B cell (primary cell): ENCODE measurements around the gene SPRY1. TPM values are rescaled to one million over a fixed set of nuclear protein-coding genes. Genes with fewer than 3 reads are reported as not detected.

Experiments
- ATAC-seq: fragments of 200-7000 bp; cut with Tn5 transposase; one replicate; pipeline ENCODE4 v1.10.0; 2021; ENCODE audit warnings: low read depth, mild to moderate bottlenecking, moderate number of reproducible peaks, moderate library complexity
- CTCF ChIA-PET: fragments of 350-600 bp; sonication (Branson Sonifier 250); formaldehyde crosslinking; loops from one replicate; lab custom pipeline; 2021; ENCODE audit warnings: antibody characterized with exemption, inconsistent platforms; lab: Charles Lee
- POLR2A ChIA-PET: fragments of 350-600 bp; sonication (Branson Sonifier 250); formaldehyde crosslinking; loops from one replicate; lab custom pipeline; 2021; ENCODE audit warnings: antibody characterized with exemption; lab: Charles Lee
- DNase-seq: peaks from one replicate; pipeline ENCODE4 v3.0.0; 2013
- H2AFZ ChIP-seq: 2 replicates; pipeline ENCODE4 v1.6.1; 2012; ENCODE audit warnings: mild to moderate bottlenecking, low read depth, low read length; ENCODE audit not compliant: insufficient read depth, poor library complexity, severe bottlenecking
- H3K27ac ChIP-seq, 2 donors: 1 replicate in 1 of 2; 2 replicates in 1 of 2; pipeline ENCODE4 v1.5.1; 2012 to 2013; ENCODE audit warnings: low read length in 2 of 2, mild to moderate bottlenecking in 2 of 2, moderate library complexity in 1 of 2
- H3K27me3 ChIP-seq, 4 experiments: fragments of 200-600 bp in 1 of 4; sonication (generic) in 1 of 4; replicated peaks in 1 of 4; 1 replicate in 2 of 4; 2 replicates in 2 of 4; pipeline versions ENCODE4 v1.6.1 to v1.7.0; 2013 to 2016; ENCODE audit warnings: low read length in 3 of 4, mild to moderate bottlenecking in 2 of 4, mixed read lengths in 1 of 4, moderate library complexity in 1 of 4; ENCODE audit not compliant: insufficient read depth in 4 of 4, control insufficient read depth in 3 of 4; ENCODE audit errors: control extremely low read depth in 1 of 4
- H3K36me3 ChIP-seq, 2 experiments: replicated peaks in 1 of 2; 1 replicate in 1 of 2; 2 replicates in 1 of 2; pipeline versions ENCODE4 v1.6.1 to v1.7.1; 2013; ENCODE audit warnings: low read length in 1 of 2; ENCODE audit not compliant: insufficient read depth in 2 of 2, control insufficient read depth in 1 of 2; ENCODE audit errors: control extremely low read depth in 1 of 2, extremely low read depth in 1 of 2
- H3K4me1 ChIP-seq, 2 donors: fragments of 200-600 bp in 1 of 2; sonication (generic) in 1 of 2; 1 replicate in 1 of 2; 2 replicates in 1 of 2; pipeline versions ENCODE4 v1.5.1 to v1.6.1; 2013 to 2017; ENCODE audit warnings: low read length in 2 of 2; ENCODE audit not compliant: control insufficient read depth in 2 of 2, insufficient read depth in 2 of 2
- H3K4me2 ChIP-seq: replicated peaks from 2 replicates; pipeline ENCODE3; 2012; ENCODE audit warnings: mild to moderate bottlenecking, low read depth, low read length; ENCODE audit not compliant: poor library complexity, severe bottlenecking
- H3K4me3 ChIP-seq, 5 experiments: fragments of 200-600 bp in 1 of 5; sonication (generic) in 1 of 5; 1 replicate in 3 of 5; 2 replicates in 2 of 5; pipeline versions ENCODE4 v1.5.1 to v1.7.0; 2011 to 2016; ENCODE audit warnings: low read length in 4 of 5, mild to moderate bottlenecking in 4 of 5, low read depth in 2 of 5, control low read depth in 1 of 5, moderate library complexity in 1 of 5; ENCODE audit not compliant: insufficient read depth in 1 of 5; ENCODE audit errors: control extremely low read depth in 1 of 5, extremely low read depth in 1 of 5
- H3K79me2 ChIP-seq: fragments of 200-600 bp; sonication (generic); one replicate; pipeline ENCODE4 v1.6.0; 2016; ENCODE audit warnings: low read length; ENCODE audit not compliant: control insufficient read depth, insufficient read depth
- H3K9ac ChIP-seq: fragments of 200-600 bp; sonication (generic); 2 replicates; pipeline ENCODE4 v1.6.1; 2017; ENCODE audit warnings: mild to moderate bottlenecking, low read length, moderate library complexity
- H3K9me3 ChIP-seq, 3 donors: one replicate each; pipeline versions ENCODE4 v1.6.1 to v1.7.1; 2013; ENCODE audit warnings: low read length in 2 of 3; ENCODE audit not compliant: control insufficient read depth in 2 of 3, insufficient read depth in 1 of 3; ENCODE audit errors: control extremely low read depth in 1 of 3
- H4K20me1 ChIP-seq: 2 replicates; pipeline ENCODE4 v1.6.0; 2012; ENCODE audit warnings: mild to moderate bottlenecking, low read length; ENCODE audit not compliant: insufficient read depth, control insufficient read depth, poor library complexity, severe bottlenecking
- H3K27ac Mint-ChIP-seq: one replicate; pipeline ENCODE4 v1.8.0; 2021; ENCODE audit warnings: mixed read lengths
- H3K27me3 Mint-ChIP-seq: one replicate; pipeline ENCODE4 v1.8.0; 2021; ENCODE audit warnings: mixed read lengths
- H3K4me1 Mint-ChIP-seq: one replicate; pipeline ENCODE4 v1.8.0; 2021; ENCODE audit warnings: mixed read lengths
- H3K4me3 Mint-ChIP-seq: one replicate; pipeline ENCODE4 v1.8.0; 2021; ENCODE audit warnings: mixed read lengths
- H3K9me3 Mint-ChIP-seq: one replicate; pipeline ENCODE4 v1.8.0; 2022; ENCODE audit warnings: mixed read lengths; ENCODE audit not compliant: insufficient read depth
- EZH2 ChIP-seq: IDR thresholded peaks from 2 replicates; pipeline ENCODE4 v1.6.1; 2012; ENCODE audit warnings: borderline replicate concordance, low read depth, mild to moderate bottlenecking, moderate library complexity, low read length; ENCODE audit not compliant: insufficient read depth, poor library complexity, severe bottlenecking
- WGBS: methylation state at CpG from one replicate; pipeline ENCODE4 v1.1.5; 2013; ENCODE audit warnings: missing lambda C conversion rate; ENCODE audit not compliant: insufficient coverage; 5-methylcytosine and 5-hydroxymethylcytosine counted together
- intact Hi-C: fragments of 100-400 bp; cut with micrococcal nuclease; formaldehyde crosslinking; loops from one replicate; pipeline ENCODE4 v1.10.0; 2022
- polyA plus RNA-seq: library from polyadenylated mRNA; depleted of rRNA; stranded (reverse); fragments of >200 nt; gene quantifications from 2 replicates; pipeline ENCODE4 v1.2.3, GENCODE V29; 2012
- total RNA-seq, 2 donors: library from RNA; stranded (reverse); fragments of 120-200 nt in 1 of 2; gene quantifications; 1 replicate in 1 of 2; 2 replicates in 1 of 2; pipeline versions ENCODE4 v1.2.3 to v1.2.4, GENCODE V29; 2013 to 2022
- TF ChIP-seq, protein P1 (sequence below): fragments of 200-600 bp; IDR thresholded peaks from one replicate; pipeline ENCODE4 v1.8.0; 2022; ENCODE audit warnings: antibody characterized with exemption, mild to moderate bottlenecking

SPRY1 gene
- total and polyA plus RNA-seq, 2 donors (not counting 1 experiment from before 2014, with no cell fraction given), result 4.7 to 6.9 TPM

DNA sequence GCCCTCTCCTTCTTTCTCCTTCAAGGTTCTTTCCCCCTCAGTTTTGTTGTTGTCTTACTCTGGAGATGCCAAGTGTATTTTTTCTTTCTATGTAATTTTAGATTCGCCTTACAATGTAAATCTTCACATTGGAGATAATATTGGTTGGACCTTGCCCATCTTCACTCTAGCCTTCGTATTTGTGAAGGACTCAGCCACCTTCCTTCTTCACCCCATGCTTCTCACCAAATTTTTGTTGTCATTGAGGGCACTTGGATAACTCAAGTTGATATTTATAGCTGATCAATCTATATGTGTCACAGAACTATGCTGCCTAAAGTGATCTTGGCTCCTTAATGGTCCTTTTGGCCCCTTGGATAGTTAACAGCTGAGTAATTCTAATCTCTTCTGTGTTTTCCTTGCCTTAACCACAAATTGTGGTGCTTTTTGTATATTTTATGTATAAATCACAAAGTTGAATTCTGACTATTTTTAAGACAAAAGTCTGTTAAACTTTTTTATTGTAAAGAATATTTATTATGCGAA is 6.5 kb downstream of the SPRY1 start:
- Mint-ChIP-seq H3K4me3 (no peak overlapping the region), H3K4me1 (peaks cover 17% of the 10 kb centered on the region)

DNA sequence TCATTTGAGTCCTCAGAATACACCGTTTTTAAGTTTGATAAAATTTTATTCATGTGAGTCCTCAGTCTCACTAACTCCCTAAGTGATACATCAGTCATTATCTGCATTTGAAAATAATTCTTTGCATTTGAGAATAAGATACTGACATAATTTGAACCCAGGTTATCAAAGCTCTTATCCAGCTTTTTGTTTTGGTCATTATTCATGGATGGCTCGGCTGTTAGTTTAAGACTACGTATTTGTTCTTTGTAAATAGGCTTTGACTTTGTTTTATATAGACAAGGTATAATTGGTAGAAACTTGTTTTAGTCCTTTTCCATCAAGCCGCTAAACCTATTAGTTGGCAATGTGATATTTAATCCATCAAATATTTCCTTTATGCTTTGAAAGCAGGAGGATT is 7.9 kb downstream of the SPRY1 start:
- Mint-ChIP-seq H3K9me3 (no peaks in the 10 kb centered on the region), H3K27ac (no peak overlapping the region), H3K27me3 (peaks cover 22% of the 10 kb centered on the region), H3K4me1 (peaks cover 13% of the 10 kb centered on the region), H3K4me3 (no peak overlapping the region)
- Histone ChIP-seq H3K9me3 (no peaks in the 10 kb centered on the region), H3K4me1 (peaks cover 8 to 10% of the 10 kb centered on the region in 2 donors), H3K4me3 (no peak overlapping the region), H3K4me2 (no peak overlapping the region), H3K36me3 (peaks cover 0 to 10% of the 10 kb centered on the region in 2 experiments), H3K27me3 (peaks cover 0 to 4% (median 0%) of the 10 kb centered on the region in 4 experiments), H3K9ac (no peak overlapping the region), H4K20me1 (no peaks in the 10 kb centered on the region), H3K79me2 (peaks cover 11% of the 10 kb centered on the region), H3K27ac (no peak overlapping the region), H2AFZ (no peak overlapping the region)
- intact Hi-C loops, result no loop called here
- DNase-seq (no peak), ATAC-seq (no peak)
- no CpG with 5 or more reads among the region's 4 CpGs for WGBS
- POLR2A ChIA-PET, result no interaction called here
- CTCF ChIA-PET, result interaction anchor here (0.7 to 0.9 kb wide), 2 partner anchors 124 to 160 kb away, joined by 3 read pairs; no protein-coding TSS in a partner anchor
- TF ChIP-seq, protein P1, sequence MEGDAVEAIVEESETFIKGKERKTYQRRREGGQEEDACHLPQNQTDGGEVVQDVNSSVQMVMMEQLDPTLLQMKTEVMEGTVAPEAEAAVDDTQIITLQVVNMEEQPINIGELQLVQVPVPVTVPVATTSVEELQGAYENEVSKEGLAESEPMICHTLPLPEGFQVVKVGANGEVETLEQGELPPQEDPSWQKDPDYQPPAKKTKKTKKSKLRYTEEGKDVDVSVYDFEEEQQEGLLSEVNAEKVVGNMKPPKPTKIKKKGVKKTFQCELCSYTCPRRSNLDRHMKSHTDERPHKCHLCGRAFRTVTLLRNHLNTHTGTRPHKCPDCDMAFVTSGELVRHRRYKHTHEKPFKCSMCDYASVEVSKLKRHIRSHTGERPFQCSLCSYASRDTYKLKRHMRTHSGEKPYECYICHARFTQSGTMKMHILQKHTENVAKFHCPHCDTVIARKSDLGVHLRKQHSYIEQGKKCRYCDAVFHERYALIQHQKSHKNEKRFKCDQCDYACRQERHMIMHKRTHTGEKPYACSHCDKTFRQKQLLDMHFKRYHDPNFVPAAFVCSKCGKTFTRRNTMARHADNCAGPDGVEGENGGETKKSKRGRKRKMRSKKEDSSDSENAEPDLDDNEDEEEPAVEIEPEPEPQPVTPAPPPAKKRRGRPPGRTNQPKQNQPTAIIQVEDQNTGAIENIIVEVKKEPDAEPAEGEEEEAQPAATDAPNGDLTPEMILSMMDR, result no peak
- no peak for TF ChIP-seq EZH2

More for the DNA sequence above, 6.5 kb downstream of the SPRY1 start:
- H3K9me3 ChIP-seq, result no peaks in the 10 kb centered on the region
- no peaks in the 10 kb centered on the region for H4K20me1 ChIP-seq
- TF ChIP-seq, protein P1, result no peak
- no peak for TF ChIP-seq EZH2
- no CpG with 5 or more reads among the region's 3 CpGs for WGBS
- no peak overlapping the region for H3K4me3 ChIP-seq
- ATAC-seq, result no peak
- H3K4me2 ChIP-seq, result no peak overlapping the region
- Mint-ChIP-seq H3K27ac (no peak overlapping the region), H3K9me3 (no peaks in the 10 kb centered on the region), H3K27me3 (peaks cover 26% of the 10 kb centered on the region)
- CTCF ChIA-PET, result interaction anchor here (1.2 kb wide), 1 partner anchor 160 kb away, joined by 4 read pairs; no protein-coding TSS in a partner anchor
- DNase-seq, result no peak
- H3K36me3 ChIP-seq, result peaks cover 0 to 10% of the 10 kb centered on the region in 2 experiments
- H3K9ac ChIP-seq, result no peak overlapping the region
- POLR2A ChIA-PET, result no interaction called here
- intact Hi-C loops, result no loop called here
- no peak overlapping the region for H3K27ac ChIP-seq
- peaks cover 11 to 17% of the 10 kb centered on the region in 2 donors for H3K4me1 ChIP-seq
- peaks cover 22% of the 10 kb centered on the region for H3K79me2 ChIP-seq
- no peak overlapping the region for H2AFZ ChIP-seq
- peaks cover 0 to 6% (median 0%) of the 10 kb centered on the region in 4 experiments for H3K27me3 ChIP-seq
